ENCODE measurements around the gene CYP2E1. TPM values are rescaled to one million over a fixed set of nuclear protein-coding genes. Genes with fewer than 3 reads are reported as not detected.
"Not testable (repeated sequence)": the region's sequence is repeated elsewhere in the genome, so short reads cannot be mapped to it uniquely, and the experiment has no call there.

The CYP2E1 gene
- total RNA-seq, 1 experiment from 2014 or later: 0.13 TPM

DNA sequence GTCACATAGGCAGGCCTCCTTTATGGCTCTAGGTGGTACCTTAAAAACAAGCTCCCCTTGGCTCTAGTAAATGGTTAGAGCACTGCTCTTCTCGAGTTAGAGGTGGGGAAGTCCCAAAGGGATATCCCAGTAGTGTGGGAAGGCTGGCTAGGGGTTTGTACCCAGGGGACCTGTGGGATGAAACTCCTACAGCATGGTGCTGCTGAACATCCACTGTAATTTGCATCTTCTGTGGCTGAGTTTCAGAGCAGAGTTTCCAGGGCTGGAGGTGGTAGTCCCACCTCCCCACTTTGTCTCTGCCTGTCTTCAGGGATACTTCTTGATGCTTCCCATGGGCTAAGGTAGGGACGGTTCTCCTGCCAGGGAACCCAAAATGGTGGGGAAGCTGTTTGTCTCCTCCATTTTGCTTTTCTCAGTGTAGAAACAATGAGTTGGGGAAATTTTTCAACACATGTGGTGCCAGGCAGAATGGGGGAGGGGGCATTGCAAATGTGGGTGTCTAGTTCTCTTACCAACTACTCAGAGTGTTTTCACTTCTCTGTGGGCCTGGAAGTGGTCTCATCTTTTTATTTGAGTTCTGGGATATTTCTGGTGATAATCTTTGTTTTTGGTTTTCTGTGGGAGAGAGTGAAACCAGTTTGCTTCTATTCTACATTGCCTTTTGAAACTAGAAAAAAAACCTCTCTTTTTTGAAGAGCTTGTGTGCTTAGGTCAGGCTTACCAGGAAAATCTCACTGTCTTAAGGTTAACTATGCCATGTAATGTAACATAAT lies 37.2 kb upstream of the CYP2E1 start:
- Mint-ChIP-seq H3K27ac (no peak overlapping the region), H3K27me3 (ENCODE audit: low read depth) (no peaks in the 10 kb centered on the region; the same call in none of the 2 replicates), H3K9me3 (peaks cover 83 to 92% of the 10 kb centered on the region in 2 experiments), H3K36me3 (ENCODE audit: insufficient read depth in 1 of 3, low read depth in 3 of 3) (peaks cover 0 to 28% (median 5%) of the 10 kb centered on the region in 3 experiments; a peak in 5 of 7 replicates), H3K4me3 (no peak overlapping the region), H3K4me1 (no peaks in the 10 kb centered on the region)
- no peak overlapping the region for H2BK12ac ChIP-seq (ENCODE audit: insufficient read length, low read depth, low read length)
- H4K91ac ChIP-seq (ENCODE audit: insufficient read length, low read depth, low read length): no peak overlapping the region
- H2AFZ ChIP-seq (ENCODE audit: low read length): no peak overlapping the region
- H4K20me1 ChIP-seq (ENCODE audit: control insufficient read depth, insufficient read depth, insufficient read length): no peaks in the 10 kb centered on the region
- no peak overlapping the region for H3K23ac ChIP-seq (ENCODE audit: insufficient read length, low read depth, low read length)
- no peak overlapping the region for H4K8ac ChIP-seq (replicated peaks; ENCODE audit: insufficient read length, low read depth, low read length)
- no peak for DNase-seq
- no CpG with 5 or more reads among the region's 2 CpGs for WGBS (ENCODE audit: extremely low coverage, insufficient read length, low lambda C conversion rate)
- H3K9me3 ChIP-seq (ENCODE audit: control insufficient read depth, low read depth, low read length): peaks cover 56% of the 10 kb centered on the region
- no peaks in the 10 kb centered on the region for H3K23me2 ChIP-seq (ENCODE audit: insufficient read length, low read depth, low read length, poor library complexity, severe bottlenecking)
- H3K14ac ChIP-seq (ENCODE audit: insufficient read depth, low read length): no peak overlapping the region
- no peak for TF ChIP-seq CTCF (conservative IDR thresholded peaks at IDR 0.05)
- H3K79me1 ChIP-seq (ENCODE audit: insufficient read depth, low read depth, low read length, poor library complexity, severe bottlenecking): no peaks in the 10 kb centered on the region
- H2AK5ac ChIP-seq (ENCODE audit: insufficient read length, low read length): no peak overlapping the region
- H2BK120ac ChIP-seq (ENCODE audit: low read depth, low read length, poor library complexity, severe bottlenecking): no peak overlapping the region
- no peak overlapping the region for H3K9ac ChIP-seq (ENCODE audit: extremely low read depth, insufficient read length, low read length)
- no peak overlapping the region for H2BK20ac ChIP-seq (ENCODE audit: low read depth, low read length, poor library complexity, severe bottlenecking)
- no peaks in the 10 kb centered on the region for H3K79me2 ChIP-seq (ENCODE audit: insufficient read depth, low read length)
- H2BK15ac ChIP-seq (ENCODE audit: low read depth, low read length): no peak overlapping the region
- H3K4me1 ChIP-seq (ENCODE audit: insufficient read depth, low read length): no peaks in the 10 kb centered on the region
- H3K4me2 ChIP-seq (ENCODE audit: insufficient read depth, insufficient read length, low read length): no peak overlapping the region
- no peak overlapping the region for H4K5ac ChIP-seq (ENCODE audit: insufficient read length, low read depth, low read length)
- H3T11ph ChIP-seq (ENCODE audit: low read length): no peak overlapping the region
- no peaks in the 10 kb centered on the region for H3K27me3 ChIP-seq (ENCODE audit: insufficient read depth, low read length)
- H3K4ac ChIP-seq (ENCODE audit: low read depth, low read length): no peak overlapping the region
- H3K27ac ChIP-seq (ENCODE audit: insufficient read length, low read depth, low read length): no peak overlapping the region
- H3K18ac ChIP-seq (ENCODE audit: insufficient read length, low read depth, low read length): no peak overlapping the region
- H3K56ac ChIP-seq (ENCODE audit: insufficient read length, low read depth, low read length): no peak overlapping the region
- H2BK5ac ChIP-seq (ENCODE audit: insufficient read length, low read length): no peak overlapping the region

- not testable (repeated sequence) for H3K56ac ChIP-seq (ENCODE audit: insufficient read length, low read depth, low read length); H4K8ac ChIP-seq (replicated peaks; ENCODE audit: insufficient read length, low read depth, low read length); H3K23ac ChIP-seq (ENCODE audit: insufficient read length, low read depth, low read length); DNase-seq; H2BK12ac ChIP-seq (ENCODE audit: insufficient read length, low read depth, low read length); H4K20me1 ChIP-seq (ENCODE audit: control insufficient read depth, insufficient read depth, insufficient read length); H3K18ac ChIP-seq (ENCODE audit: insufficient read length, low read depth, low read length); H4K5ac ChIP-seq (ENCODE audit: insufficient read length, low read depth, low read length); H2AK5ac ChIP-seq (ENCODE audit: insufficient read length, low read length); H3K14ac ChIP-seq (ENCODE audit: insufficient read depth, low read length); H2AFZ ChIP-seq (ENCODE audit: low read length); H3K4me3 Mint-ChIP-seq; H3K23me2 ChIP-seq (ENCODE audit: insufficient read length, low read depth, low read length, poor library complexity, severe bottlenecking); H2BK15ac ChIP-seq (ENCODE audit: low read depth, low read length); H3K79me1 ChIP-seq (ENCODE audit: insufficient read depth, low read depth, low read length, poor library complexity, severe bottlenecking); H3K79me2 ChIP-seq (ENCODE audit: insufficient read depth, low read length); H3K27me3 Mint-ChIP-seq (ENCODE audit: low read depth); H3K4ac ChIP-seq (ENCODE audit: low read depth, low read length); H3K27me3 ChIP-seq (ENCODE audit: insufficient read depth, low read length); H3T11ph ChIP-seq (ENCODE audit: low read length); H3K27ac ChIP-seq (ENCODE audit: insufficient read length, low read depth, low read length); H2BK120ac ChIP-seq (ENCODE audit: low read depth, low read length, poor library complexity, severe bottlenecking); H2BK20ac ChIP-seq (ENCODE audit: low read depth, low read length, poor library complexity, severe bottlenecking); H2BK5ac ChIP-seq (ENCODE audit: insufficient read length, low read length); H3K4me1 Mint-ChIP-seq; H3K4me2 ChIP-seq (ENCODE audit: insufficient read depth, insufficient read length, low read length); H3K4me1 ChIP-seq (ENCODE audit: insufficient read depth, low read length); H3K27ac Mint-ChIP-seq; H3K9ac ChIP-seq (ENCODE audit: extremely low read depth, insufficient read length, low read length); H4K91ac ChIP-seq (ENCODE audit: insufficient read length, low read depth, low read length)
- peaks cover 74% of the 10 kb centered on the region for H3K9me3 ChIP-seq (ENCODE audit: control insufficient read depth, low read depth, low read length)
- H3K9me3 Mint-ChIP-seq: peaks cover 81 to 90% of the 10 kb centered on the region in 2 experiments
- peaks cover 0 to 29% (median 5%) of the 10 kb centered on the region in 3 experiments; a peak in 6 of 7 replicates for H3K36me3 Mint-ChIP-seq (ENCODE audit: insufficient read depth in 1 of 3, low read depth in 3 of 3)
- no CpG with 5 or more reads among the region's 4 CpGs for WGBS (ENCODE audit: extremely low coverage, insufficient read length, low lambda C conversion rate)
These were observed 33.6 kb upstream of the CYP2E1 start for GRCh38 chr10:133493562-133493961.
